ENCODE results near the gene YTHDF1. TPM values are rescaled to one million over a fixed set of nuclear protein-coding genes. Genes with fewer than 3 reads are reported as not detected.

The YTHDF1 gene
- total and polyA plus RNA-seq, 2 of the 8 experiments (the other 6 are each of a cell fraction or from before 2014, with no cell fraction given): 32.8 to 66.0 TPM

DNA sequence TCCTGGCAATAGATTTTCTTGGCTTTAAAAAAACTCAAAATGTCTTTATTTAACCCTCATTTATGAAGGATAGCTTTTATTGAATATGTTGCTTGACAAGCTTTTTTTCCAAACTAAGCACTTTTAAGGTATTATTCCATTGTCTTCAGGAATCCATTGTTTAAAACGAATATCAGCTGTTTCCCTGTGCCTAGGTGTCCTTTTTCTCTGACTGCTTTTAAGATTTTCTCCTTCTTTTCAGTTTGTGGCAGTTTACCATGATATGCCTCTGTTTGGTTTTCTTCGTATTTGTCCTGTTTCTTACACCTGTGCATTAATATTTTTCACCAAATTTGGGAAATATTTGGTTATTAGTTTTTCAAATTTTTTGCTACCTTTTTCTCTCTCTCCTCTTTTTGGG lies 68.4 kb downstream of the YTHDF1 start:
- Histone ChIP-seq H3K36me3 (ENCODE audit: control insufficient read depth in 2 of 4, insufficient read depth in 4 of 4, low read length in 3 of 4) (no peaks in the 10 kb centered on the region), H3K56ac (replicated peaks; ENCODE audit: insufficient read length, low read depth, low read length) (no peak overlapping the region), H2AFZ (ENCODE audit: low read length) (no peak overlapping the region), H4K91ac (replicated peaks; ENCODE audit: insufficient read length, low read length) (no peak overlapping the region), H3K9me3 (ENCODE audit: insufficient read depth in 2 of 2, low read depth in 1 of 2, low read length in 1 of 2) (peaks cover 11 to 27% of the 10 kb centered on the region in 2 experiments), H2AK5ac (ENCODE audit: low read depth, low read length) (no peak overlapping the region), H3K9ac (replicated peaks in 1 of 4; ENCODE audit: extremely low read depth in 1 of 4, low read depth in 3 of 4, low read length in 3 of 4) (no peak overlapping the region), H4K8ac (ENCODE audit: extremely low read depth, insufficient read depth, low read length) (no peak overlapping the region), H2BK5ac (ENCODE audit: low read depth, low read length) (no peak overlapping the region), H3K4ac (replicated peaks; ENCODE audit: insufficient read length, low read depth, low read length) (no peak overlapping the region), H2BK12ac (ENCODE audit: low read depth, low read length) (no peak overlapping the region), H3K23me2 (ENCODE audit: low read depth, low read length) (no peaks in the 10 kb centered on the region), H2BK15ac (ENCODE audit: low read length) (no peak overlapping the region), H3K14ac (ENCODE audit: insufficient read length) (no peak overlapping the region), H3K18ac (ENCODE audit: extremely low read depth, low read length) (no peak overlapping the region), H3K4me2 (ENCODE audit: insufficient read depth in 1 of 2, low read depth in 2 of 2, low read length in 2 of 2) (no peak overlapping the region), H4K5ac (ENCODE audit: insufficient read length, low read depth, low read length) (no peak overlapping the region), H3K27me3 (replicated peaks in 1 of 4; ENCODE audit: control insufficient read depth in 3 of 4, extremely low read depth in 1 of 4, insufficient read depth in 3 of 4, low read length in 3 of 4) (0 out of 7 replicates have a peak, but pooled peaks cover 0 to 2% (median 0%) of the 10 kb centered on the region in 4 experiments), H3K79me2 (ENCODE audit: control insufficient read depth in 1 of 2, insufficient read depth in 2 of 2, low read length in 2 of 2) (no peaks in the 10 kb centered on the region), H3K4me3 (ENCODE audit: extremely low read depth in 1 of 4, insufficient read depth in 2 of 4, low read depth in 3 of 4, low read length in 4 of 4) (no peak overlapping the region), H2BK120ac (replicated peaks; ENCODE audit: low read depth, low read length) (no peak overlapping the region), H2BK20ac (ENCODE audit: low read length) (no peak overlapping the region), H3K27ac (ENCODE audit: low read depth, low read length) (no peak overlapping the region), H3K23ac (ENCODE audit: insufficient read length) (no peak overlapping the region), H3K79me1 (ENCODE audit: low read depth, low read length) (no peaks in the 10 kb centered on the region), H3K4me1 (replicated peaks in 1 of 4; ENCODE audit: control insufficient read depth in 3 of 4, insufficient read depth in 4 of 4, low read length in 3 of 4) (no peaks in the 10 kb centered on the region), H4K20me1 (replicated peaks in 1 of 2; ENCODE audit: control insufficient read depth in 1 of 2, insufficient read depth in 2 of 2, low read length in 2 of 2) (no peaks in the 10 kb centered on the region)
- CTCF ChIA-PET (ENCODE audit: partially characterized antibody): no interaction called here
- FAIRE-seq: no peak
- DNase-seq (ENCODE audit: low read depth in 1 of 2, low spot score in 2 of 2): no peak
- 83% methylated on average over 2 of the region's 2 CpGs; no CpG with 5 or more reads in 1 of the 2 experiments for WGBS, 2 experiments (ENCODE audit: extremely low coverage in 1 of 2, insufficient coverage in 1 of 2, insufficient read length in 1 of 2, insufficient replicate concordance in 2 of 2, low coverage in 1 of 2, low lambda C conversion rate in 2 of 2, missing lambda C conversion rate in 1 of 2)
- POLR2A ChIA-PET (ENCODE audit: partially characterized antibody): no interaction called here
- no peak for TF ChIP-seq RNF2 (IDR thresholded peaks at IDR 0.05; ENCODE audit: borderline replicate concordance, low read depth, low read length, missing control alignments, poor library complexity, severe bottlenecking)
- TF ChIP-seq GTF2F1 (IDR thresholded peaks at IDR 0.05; ENCODE audit: borderline replicate concordance, low read depth, low read length): no peak
- TF ChIP-seq ZNF274 (IDR thresholded peaks at IDR 0.05; ENCODE audit: borderline replicate concordance, extremely low read depth, low read length): no peak
- no peak for TF ChIP-seq POLR2A (IDR thresholded peaks at IDR 0.05; ENCODE audit: control extremely low read depth in 1 of 2, low read depth in 2 of 2, low read length in 2 of 2)
- TF ChIP-seq SIX5 (IDR thresholded peaks at IDR 0.05; ENCODE audit: low read depth, low read length): no peak
- no peak for TF ChIP-seq RXRA (IDR thresholded peaks at IDR 0.05; ENCODE audit: insufficient read depth, low read depth, low read length)
- TF ChIP-seq TCF12 (IDR thresholded peaks at IDR 0.05; ENCODE audit: low read depth, low read length): no peak
- no peak for TF ChIP-seq TAF1 (IDR thresholded peaks at IDR 0.05; ENCODE audit: low read depth, low read length)

Data from H1 (cell line).